Measurements from ENCODE around the gene UBXN4. TPM values are rescaled to one million over a fixed set of nuclear protein-coding genes. Genes with fewer than 3 reads are reported as not detected.
A peak's percentile ranks its signal among the peaks of the same experiment; 100 is the strongest.

The UBXN4 gene
- total and polyA plus RNA-seq, 2 of the 13 experiments (the other 11 are each of a cell fraction or from before 2014, with no cell fraction given) = 74.2 to 104 TPM

DNA sequence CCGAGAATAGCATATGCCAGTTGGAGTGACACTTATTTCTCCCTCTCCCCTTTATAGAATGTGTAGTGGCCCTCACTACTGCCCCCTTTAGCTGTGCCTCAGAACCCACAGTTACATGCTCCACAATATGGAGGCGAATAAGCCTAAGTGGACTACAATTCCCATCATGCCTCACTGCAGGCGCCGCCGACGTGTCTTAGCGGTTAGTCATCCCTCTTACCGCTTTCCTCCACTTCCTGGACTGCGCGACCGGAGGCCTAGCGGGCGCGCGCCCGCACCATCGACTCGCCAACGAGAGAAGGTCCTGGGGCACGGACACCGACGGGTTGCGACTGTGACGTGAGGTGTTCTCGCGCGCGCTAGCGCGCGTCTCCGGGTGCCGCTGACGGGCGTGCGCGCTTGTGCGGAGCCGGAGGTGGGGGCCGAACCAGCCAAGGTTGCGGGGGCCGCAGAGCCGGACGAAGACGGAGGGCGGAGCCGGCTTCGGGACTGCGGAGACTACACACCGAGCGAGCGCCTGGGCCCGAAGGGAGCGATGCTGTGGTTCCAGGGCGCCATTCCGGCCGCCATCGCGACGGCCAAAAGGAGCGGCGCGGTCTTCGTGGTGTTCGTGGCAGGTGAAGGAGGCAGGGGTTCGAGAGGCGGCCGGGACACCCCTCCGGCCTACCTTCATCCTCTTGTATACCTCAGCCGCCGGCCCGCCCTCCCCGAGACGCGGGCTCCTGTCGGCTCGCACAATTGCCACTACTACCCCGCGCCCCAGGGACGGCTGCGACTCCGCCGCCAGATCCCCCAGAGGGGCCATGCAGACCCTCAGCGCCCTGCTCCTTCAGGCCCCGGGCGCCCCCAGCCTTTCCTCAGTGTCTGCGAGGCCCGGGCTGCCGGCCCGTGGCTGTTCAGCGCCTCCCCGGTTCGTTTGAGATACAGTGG is at the start of gene UBXN4 (continued):
- TF ChIP-seq HMG20B (CRISPR knock-in tag; conservative IDR thresholded peaks at IDR 0.05) (peak; percentile 61), MEF2D (CRISPR knock-in tag; IDR thresholded peaks at IDR 0.05) (peak; percentile 59; the same call in 1 of the 2 replicates), ZNF225 (CRISPR knock-in tag; IDR thresholded peaks at IDR 0.05) (no peak; the same call in 1 of the 2 replicates), NFE2L1 (CRISPR knock-in tag; IDR thresholded peaks at IDR 0.05; ENCODE audit: borderline replicate concordance) (no peak), ZNF138 (CRISPR knock-in tag; IDR thresholded peaks at IDR 0.05; ENCODE audit: low read depth) (peak; percentile 37), LCORL (IDR thresholded peaks at IDR 0.05) (no peak), LCORL (CRISPR knock-in tag; IDR thresholded peaks at IDR 0.05) (no peak), CHD4 (IDR thresholded peaks at IDR 0.05; ENCODE audit: borderline replicate concordance, low read length) (peak; percentile 96; the same call in 1 of the 2 replicates), ZNF230 (CRISPR knock-in tag; IDR thresholded peaks at IDR 0.05) (peak; percentile 27; the same call in 1 of the 2 replicates), SP4 (CRISPR knock-in tag; IDR thresholded peaks at IDR 0.05) (peak; percentile 81), RXRA (CRISPR knock-in tag; IDR thresholded peaks at IDR 0.05) (peak; percentile 66; the same call in 1 of the 2 replicates), GTF3A (CRISPR knock-in tag; conservative IDR thresholded peaks at IDR 0.05) (no peak), ZMYM4 (CRISPR knock-in tag; IDR thresholded peaks at IDR 0.05) (peak; percentile 88; the same call in 1 of the 2 replicates), TOPORS (CRISPR knock-in tag; IDR thresholded peaks at IDR 0.05) (peak; percentile 55; the same call in 1 of the 2 replicates), KDM5B (CRISPR knock-in tag; IDR thresholded peaks at IDR 0.05; ENCODE audit: borderline replicate concordance) (peak; percentile 97), ZNF891 (CRISPR knock-in tag; IDR thresholded peaks at IDR 0.05) (peak; percentile 81; the same call in 1 of the 2 replicates)
- TF ChIP-seq, protein P1, sequence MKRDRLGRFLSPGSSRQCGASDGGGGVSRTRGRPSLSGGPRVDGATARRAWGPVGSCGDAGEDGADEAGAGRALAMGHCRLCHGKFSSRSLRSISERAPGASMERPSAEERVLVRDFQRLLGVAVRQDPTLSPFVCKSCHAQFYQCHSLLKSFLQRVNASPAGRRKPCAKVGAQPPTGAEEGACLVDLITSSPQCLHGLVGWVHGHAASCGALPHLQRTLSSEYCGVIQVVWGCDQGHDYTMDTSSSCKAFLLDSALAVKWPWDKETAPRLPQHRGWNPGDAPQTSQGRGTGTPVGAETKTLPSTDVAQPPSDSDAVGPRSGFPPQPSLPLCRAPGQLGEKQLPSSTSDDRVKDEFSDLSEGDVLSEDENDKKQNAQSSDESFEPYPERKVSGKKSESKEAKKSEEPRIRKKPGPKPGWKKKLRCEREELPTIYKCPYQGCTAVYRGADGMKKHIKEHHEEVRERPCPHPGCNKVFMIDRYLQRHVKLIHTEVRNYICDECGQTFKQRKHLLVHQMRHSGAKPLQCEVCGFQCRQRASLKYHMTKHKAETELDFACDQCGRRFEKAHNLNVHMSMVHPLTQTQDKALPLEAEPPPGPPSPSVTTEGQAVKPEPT (CRISPR knock-in tag; IDR thresholded peaks at IDR 0.05; ENCODE audit: low read depth) = 0 out of 2 replicates have a peak, but pooled peaks have one; percentile 11
- TF ChIP-seq, protein P2, sequence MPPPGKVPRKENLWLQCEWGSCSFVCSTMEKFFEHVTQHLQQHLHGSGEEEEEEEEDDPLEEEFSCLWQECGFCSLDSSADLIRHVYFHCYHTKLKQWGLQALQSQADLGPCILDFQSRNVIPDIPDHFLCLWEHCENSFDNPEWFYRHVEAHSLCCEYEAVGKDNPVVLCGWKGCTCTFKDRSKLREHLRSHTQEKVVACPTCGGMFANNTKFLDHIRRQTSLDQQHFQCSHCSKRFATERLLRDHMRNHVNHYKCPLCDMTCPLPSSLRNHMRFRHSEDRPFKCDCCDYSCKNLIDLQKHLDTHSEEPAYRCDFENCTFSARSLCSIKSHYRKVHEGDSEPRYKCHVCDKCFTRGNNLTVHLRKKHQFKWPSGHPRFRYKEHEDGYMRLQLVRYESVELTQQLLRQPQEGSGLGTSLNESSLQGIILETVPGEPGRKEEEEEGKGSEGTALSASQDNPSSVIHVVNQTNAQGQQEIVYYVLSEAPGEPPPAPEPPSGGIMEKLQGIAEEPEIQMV (CRISPR knock-in tag; IDR thresholded peaks at IDR 0.05; ENCODE audit: low read depth) = 0 out of 2 replicates have a peak, but pooled peaks have one; percentile 34
- TF ChIP-seq, protein P3, sequence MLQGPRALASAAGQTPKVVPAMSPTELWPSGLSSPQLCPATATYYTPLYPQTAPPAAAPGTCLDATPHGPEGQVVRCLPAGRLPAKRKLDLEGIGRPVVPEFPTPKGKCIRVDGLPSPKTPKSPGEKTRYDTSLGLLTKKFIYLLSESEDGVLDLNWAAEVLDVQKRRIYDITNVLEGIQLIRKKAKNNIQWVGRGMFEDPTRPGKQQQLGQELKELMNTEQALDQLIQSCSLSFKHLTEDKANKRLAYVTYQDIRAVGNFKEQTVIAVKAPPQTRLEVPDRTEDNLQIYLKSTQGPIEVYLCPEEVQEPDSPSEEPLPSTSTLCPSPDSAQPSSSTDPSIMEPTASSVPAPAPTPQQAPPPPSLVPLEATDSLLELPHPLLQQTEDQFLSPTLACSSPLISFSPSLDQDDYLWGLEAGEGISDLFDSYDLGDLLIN (CRISPR knock-in tag; IDR thresholded peaks at IDR 0.05; ENCODE audit: borderline replicate concordance) = 0 out of 2 replicates have a peak, but pooled peaks have one; percentile 88
- TF ChIP-seq, protein P4, sequence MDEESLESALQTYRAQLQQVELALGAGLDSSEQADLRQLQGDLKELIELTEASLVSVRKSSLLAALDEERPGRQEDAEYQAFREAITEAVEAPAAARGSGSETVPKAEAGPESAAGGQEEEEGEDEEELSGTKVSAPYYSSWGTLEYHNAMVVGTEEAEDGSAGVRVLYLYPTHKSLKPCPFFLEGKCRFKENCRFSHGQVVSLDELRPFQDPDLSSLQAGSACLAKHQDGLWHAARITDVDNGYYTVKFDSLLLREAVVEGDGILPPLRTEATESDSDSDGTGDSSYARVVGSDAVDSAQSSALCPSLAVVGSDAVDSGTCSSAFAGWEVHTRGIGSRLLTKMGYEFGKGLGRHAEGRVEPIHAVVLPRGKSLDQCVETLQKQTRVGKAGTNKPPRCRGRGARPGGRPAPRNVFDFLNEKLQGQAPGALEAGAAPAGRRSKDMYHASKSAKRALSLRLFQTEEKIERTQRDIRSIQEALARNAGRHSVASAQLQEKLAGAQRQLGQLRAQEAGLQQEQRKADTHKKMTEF (CRISPR knock-in tag; IDR thresholded peaks at IDR 0.05) = peak; percentile 81; the same call in 1 of the 2 replicates
- TF ChIP-seq, protein P5, sequence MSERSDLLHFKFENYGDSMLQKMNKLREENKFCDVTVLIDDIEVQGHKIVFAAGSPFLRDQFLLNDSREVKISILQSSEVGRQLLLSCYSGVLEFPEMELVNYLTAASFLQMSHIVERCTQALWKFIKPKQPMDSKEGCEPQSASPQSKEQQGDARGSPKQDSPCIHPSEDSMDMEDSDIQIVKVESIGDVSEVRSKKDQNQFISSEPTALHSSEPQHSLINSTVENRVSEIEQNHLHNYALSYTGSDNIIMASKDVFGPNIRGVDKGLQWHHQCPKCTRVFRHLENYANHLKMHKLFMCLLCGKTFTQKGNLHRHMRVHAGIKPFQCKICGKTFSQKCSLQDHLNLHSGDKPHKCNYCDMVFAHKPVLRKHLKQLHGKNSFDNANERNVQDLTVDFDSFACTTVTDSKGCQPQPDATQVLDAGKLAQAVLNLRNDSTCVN (CRISPR knock-in tag; IDR thresholded peaks at IDR 0.05; ENCODE audit: borderline replicate concordance) = no peak

Measured in HepG2 (cell line).